ENCODE data around the gene C11orf68. TPM values are rescaled to one million over a fixed set of nuclear protein-coding genes. Genes with fewer than 3 reads are reported as not detected.

Gene C11orf68
- total and polyA plus RNA-seq, 10 of the 15 experiments (the other 5 are each of a cell fraction or from before 2014, with no cell fraction given), result 3.0 to 25.4 (median 16.7) TPM

DNA sequence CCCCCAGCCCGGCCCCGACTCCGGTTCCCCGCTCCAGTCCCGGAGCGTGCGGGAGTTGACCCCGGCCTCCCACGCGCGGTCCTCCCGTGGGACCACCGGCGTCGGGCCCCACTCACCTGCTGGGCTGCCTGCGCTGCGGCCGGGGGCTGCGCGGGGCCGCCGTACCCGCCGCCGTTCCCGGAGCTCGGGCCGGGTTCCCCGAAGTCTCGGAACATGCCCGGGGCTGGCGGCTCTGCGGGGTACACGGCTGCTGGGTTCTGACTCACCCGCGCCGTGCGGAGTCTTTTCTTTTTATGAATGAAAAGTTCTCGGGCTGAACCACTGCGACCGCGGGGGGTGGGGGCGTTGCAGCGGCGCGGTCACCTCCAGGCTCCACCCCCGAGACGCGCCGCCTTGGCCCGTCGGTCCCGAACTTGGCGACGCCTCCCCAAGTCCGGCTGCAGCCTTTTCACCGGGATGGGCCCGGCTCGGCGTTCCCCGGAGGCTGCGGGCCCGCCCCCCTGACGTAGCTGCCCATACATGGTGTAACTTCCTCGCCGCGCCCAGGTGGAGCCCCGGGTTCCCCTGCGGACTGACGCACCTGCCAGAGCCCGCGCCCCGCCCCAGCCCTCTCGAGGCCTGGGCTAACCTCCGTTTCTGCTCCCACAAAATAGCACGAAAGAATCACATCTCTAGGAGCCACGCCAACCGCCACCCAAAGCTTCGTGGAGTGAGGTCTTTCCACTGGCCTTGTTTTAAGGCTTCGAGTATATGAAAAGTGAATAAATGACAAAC is 18.6 kb downstream of the C11orf68 start, which contains the start of gene FOSL1:
TSS of gene FOSL1 (minus strand) at position 264 of the 774 bp plus-strand sequence. CDS start at position 215, 49 bp downstream.
- Histone ChIP-seq H3K9ac (ENCODE audit: control insufficient read depth, insufficient read depth, low read length) (peak within 1 kb of the TSS; percentile 3), H3K9me3 (replicated peaks; ENCODE audit: control insufficient read depth, insufficient read depth, low read length) (no peaks in the 10 kb centered on the region), H3K36me3 (ENCODE audit: control insufficient read depth in 2 of 2, insufficient read depth in 2 of 2, low read length in 1 of 2) (no peaks in the 10 kb centered on the region), H3K4me1 (ENCODE audit: control insufficient read depth, insufficient read depth, low read length) (0 out of 2 replicates have a peak, but pooled peaks cover 6% of the 10 kb centered on the region), H2AFZ (ENCODE audit: control insufficient read depth, low read depth, low read length) (peak within 1 kb of the TSS; percentile 64), H3K4me2 (ENCODE audit: control insufficient read depth, insufficient read depth) (peak within 1 kb of the TSS; percentile 86), H3K4me3 (peak within 1 kb of the TSS; percentile 84), H3K27me3 (replicated peaks in 1 of 2; ENCODE audit: control insufficient read depth in 2 of 2, insufficient read depth in 2 of 2, low read length in 1 of 2) (no peaks in the 10 kb centered on the region; a peak in 1 of 4 replicates), H3K27ac (ENCODE audit: control insufficient read depth, insufficient read depth) (peak within 1 kb of the TSS; percentile 9; the same call in 1 of the 2 replicates), H4K20me1 (ENCODE audit: control insufficient read depth, insufficient read depth) (no peaks in the 10 kb centered on the region), H3K79me2 (ENCODE audit: control insufficient read depth, insufficient read depth, low read length) (peaks cover 9% of the 10 kb centered on the region)
- in situ Hi-C loops (cut with MboI) (no loop called here), intact Hi-C loops (cut with micrococcal nuclease; ENCODE audit: unreplicated experiment) (no loop called here)
- WGBS (ENCODE audit: insufficient coverage, insufficient replicate concordance, low lambda C conversion rate, missing lambda C conversion rate), result 2% methylated on average over 71 of the region's 80 CpGs
- FAIRE-seq, result peak; percentile 56
- peak; percentile 57 for DNase-seq (ENCODE audit: low read depth, low spot score)
- BruUV-seq (replicated peaks), result no TSS peak
- POLR2A ChIA-PET, result interaction anchor here (0.6 to 4.9 kb wide), 6 partner anchors 9 to 226 kb away, joined by 3 to 67 read pairs (median 6); partner anchors contain the start of genes CCDC85B and FIBP
- ATAC-seq, result peak; percentile 89
- RAD21 ChIA-PET (ENCODE audit: unreplicated experiment), result interaction anchor here (0.5 to 2.6 kb wide), 4 partner anchors 9 to 199 kb away, joined by 4 to 23 read pairs (median 5); partner anchors contain the start of genes CCDC85B and MUS81
- CTCF ChIA-PET, result interaction anchor here (0.6 to 6.5 kb wide), 4 partner anchors 11 to 87 kb away, joined by 3 to 67 read pairs (median 12); partner anchors contain the start of genes CCDC85B and FIBP
- SMC1A ChIA-PET (ENCODE audit: uncharacterized antibody, unreplicated experiment), result interaction anchor here (0.8 to 5.6 kb wide), 4 partner anchors 11 to 91 kb away, joined by 3 to 47 read pairs (median 5); partner anchors contain the start of genes CCDC85B and FIBP
- peak; percentile 61; the same call in 1 of the 2 replicates for TF ChIP-seq TAF1 (IDR thresholded peaks at IDR 0.05; ENCODE audit: borderline replicate concordance, low read depth, low read length)
- TF ChIP-seq NR2C1 (IDR thresholded peaks at IDR 0.05), result 0 out of 2 replicates have a peak, but pooled peaks have one; percentile 21
- TF ChIP-seq, protein P1, sequence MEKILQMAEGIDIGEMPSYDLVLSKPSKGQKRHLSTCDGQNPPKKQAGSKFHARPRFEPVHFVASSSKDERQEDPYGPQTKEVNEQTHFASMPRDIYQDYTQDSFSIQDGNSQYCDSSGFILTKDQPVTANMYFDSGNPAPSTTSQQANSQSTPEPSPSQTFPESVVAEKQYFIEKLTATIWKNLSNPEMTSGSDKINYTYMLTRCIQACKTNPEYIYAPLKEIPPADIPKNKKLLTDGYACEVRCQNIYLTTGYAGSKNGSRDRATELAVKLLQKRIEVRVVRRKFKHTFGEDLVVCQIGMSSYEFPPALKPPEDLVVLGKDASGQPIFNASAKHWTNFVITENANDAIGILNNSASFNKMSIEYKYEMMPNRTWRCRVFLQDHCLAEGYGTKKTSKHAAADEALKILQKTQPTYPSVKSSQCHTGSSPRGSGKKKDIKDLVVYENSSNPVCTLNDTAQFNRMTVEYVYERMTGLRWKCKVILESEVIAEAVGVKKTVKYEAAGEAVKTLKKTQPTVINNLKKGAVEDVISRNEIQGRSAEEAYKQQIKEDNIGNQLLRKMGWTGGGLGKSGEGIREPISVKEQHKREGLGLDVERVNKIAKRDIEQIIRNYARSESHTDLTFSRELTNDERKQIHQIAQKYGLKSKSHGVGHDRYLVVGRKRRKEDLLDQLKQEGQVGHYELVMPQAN (conservative IDR thresholded peaks at IDR 0.05), result peak; percentile 89; the same call in 1 of the 2 replicates
- TF ChIP-seq, protein P2, sequence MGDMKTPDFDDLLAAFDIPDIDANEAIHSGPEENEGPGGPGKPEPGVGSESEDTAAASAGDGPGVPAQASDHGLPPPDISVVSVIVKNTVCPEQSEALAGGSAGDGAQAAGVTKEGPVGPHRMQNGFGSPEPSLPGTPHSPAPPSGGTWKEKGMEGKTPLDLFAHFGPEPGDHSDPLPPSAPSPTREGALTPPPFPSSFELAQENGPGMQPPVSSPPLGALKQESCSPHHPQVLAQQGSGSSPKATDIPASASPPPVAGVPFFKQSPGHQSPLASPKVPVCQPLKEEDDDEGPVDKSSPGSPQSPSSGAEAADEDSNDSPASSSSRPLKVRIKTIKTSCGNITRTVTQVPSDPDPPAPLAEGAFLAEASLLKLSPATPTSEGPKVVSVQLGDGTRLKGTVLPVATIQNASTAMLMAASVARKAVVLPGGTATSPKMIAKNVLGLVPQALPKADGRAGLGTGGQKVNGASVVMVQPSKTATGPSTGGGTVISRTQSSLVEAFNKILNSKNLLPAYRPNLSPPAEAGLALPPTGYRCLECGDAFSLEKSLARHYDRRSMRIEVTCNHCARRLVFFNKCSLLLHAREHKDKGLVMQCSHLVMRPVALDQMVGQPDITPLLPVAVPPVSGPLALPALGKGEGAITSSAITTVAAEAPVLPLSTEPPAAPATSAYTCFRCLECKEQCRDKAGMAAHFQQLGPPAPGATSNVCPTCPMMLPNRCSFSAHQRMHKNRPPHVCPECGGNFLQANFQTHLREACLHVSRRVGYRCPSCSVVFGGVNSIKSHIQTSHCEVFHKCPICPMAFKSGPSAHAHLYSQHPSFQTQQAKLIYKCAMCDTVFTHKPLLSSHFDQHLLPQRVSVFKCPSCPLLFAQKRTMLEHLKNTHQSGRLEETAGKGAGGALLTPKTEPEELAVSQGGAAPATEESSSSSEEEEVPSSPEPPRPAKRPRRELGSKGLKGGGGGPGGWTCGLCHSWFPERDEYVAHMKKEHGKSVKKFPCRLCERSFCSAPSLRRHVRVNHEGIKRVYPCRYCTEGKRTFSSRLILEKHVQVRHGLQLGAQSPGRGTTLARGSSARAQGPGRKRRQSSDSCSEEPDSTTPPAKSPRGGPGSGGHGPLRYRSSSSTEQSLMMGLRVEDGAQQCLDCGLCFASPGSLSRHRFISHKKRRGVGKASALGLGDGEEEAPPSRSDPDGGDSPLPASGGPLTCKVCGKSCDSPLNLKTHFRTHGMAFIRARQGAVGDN (IDR thresholded peaks at IDR 0.05), result 0 out of 2 replicates have a peak, but pooled peaks have one; percentile 33
- TF ChIP-seq SRF (IDR thresholded peaks at IDR 0.05; ENCODE audit: low read depth in 2 of 2, low read length in 2 of 2), result peak; percentile 98 to 99
- peak; percentile 59 for TF ChIP-seq SP1 (IDR thresholded peaks at IDR 0.05; ENCODE audit: low read depth, low read length)
- 0 out of 2 replicates have a peak, but pooled peaks have one; percentile 58 for TF ChIP-seq TARDBP (IDR thresholded peaks at IDR 0.05; ENCODE audit: borderline replicate concordance)
- peak; percentile 93 for TF ChIP-seq JUND (IDR thresholded peaks at IDR 0.05; ENCODE audit: low read depth, low read length)
- peak; percentile 79 for TF ChIP-seq NR2F1 (conservative IDR thresholded peaks at IDR 0.05)
- TF ChIP-seq POLR2A (IDR thresholded peaks at IDR 0.05; ENCODE audit: low read depth, low read length), result peak; percentile 73
- TF ChIP-seq POLR2AphosphoS5 (IDR thresholded peaks at IDR 0.05; ENCODE audit: low read length), result peak; percentile 72
- peak; percentile 94 for TF ChIP-seq CREM (IDR thresholded peaks at IDR 0.05; ENCODE audit: low read depth)
- TF ChIP-seq EED (IDR thresholded peaks at IDR 0.05; ENCODE audit: low read depth), result no peak
- TF ChIP-seq HDGF (IDR thresholded peaks at IDR 0.05), result 0 out of 2 replicates have a peak, but pooled peaks have one; percentile 50
- no peak for TF ChIP-seq ZBED1 (IDR thresholded peaks at IDR 0.05; ENCODE audit: borderline replicate concordance)
- no peak for TF ChIP-seq RBBP5 (conservative IDR thresholded peaks at IDR 0.05)
- peak; percentile 51; the same call in 1 of the 2 replicates for TF ChIP-seq IKZF1 (conservative IDR thresholded peaks at IDR 0.05)
- no peak; a peak in 1 of 4 replicates for TF ChIP-seq IKZF2 (IDR thresholded peaks at IDR 0.05)
- peak; percentile 67 for TF ChIP-seq SREBF1 (IDR thresholded peaks at IDR 0.05; ENCODE audit: low read length)
- TF ChIP-seq ZNF217 (IDR thresholded peaks at IDR 0.05), result peak; percentile 40; the same call in 1 of the 2 replicates

All from GM12878 (cell line).